WTC11 (cell line): ENCODE data around the gene CD163L1. TPM values are rescaled to one million over a fixed set of nuclear protein-coding genes. Genes with fewer than 3 reads are reported as not detected.

ENCODE experiments used
- ATAC-seq: fragments of 200-7000 bp; cut with Tn5 transposase; 2 replicates; pipeline ENCODE4 v1.10.0; 2021; ENCODE audit warnings: mild to moderate bottlenecking, moderate library complexity
- CTCF ChIA-PET: fragments of 300-600 bp; sonication (Branson Sonifier 250); formaldehyde crosslinking; loops from one replicate; lab custom pipeline; 2021; ENCODE audit warnings: antibody characterized with exemption; lab: Charles Lee
- POLR2A ChIA-PET: fragments of 350-600 bp; sonication (Branson Sonifier 250); formaldehyde crosslinking; loops from one replicate; lab custom pipeline; 2021; ENCODE audit warnings: antibody characterized with exemption; lab: Charles Lee
- DNase-seq: peaks from one replicate; pipeline ENCODE4 v3.0.0; 2021; ENCODE audit warnings: low spot score
- H3K27ac Mint-ChIP-seq: 2 replicates; pipeline ENCODE4 v1.8.0; 2021; ENCODE audit warnings: mixed read lengths
- H3K27me3 Mint-ChIP-seq: 2 replicates; pipeline ENCODE4 v1.8.0; 2021; ENCODE audit warnings: low read depth, mild to moderate bottlenecking, moderate library complexity, mixed read lengths
- H3K36me3 Mint-ChIP-seq: 2 replicates; pipeline ENCODE4 v1.8.0; 2021; ENCODE audit warnings: mixed read lengths
- H3K4me1 Mint-ChIP-seq: 2 replicates; pipeline ENCODE4 v1.8.0; 2022; ENCODE audit warnings: mixed read lengths
- H3K4me3 Mint-ChIP-seq: 2 replicates; pipeline ENCODE4 v1.8.0; 2021; ENCODE audit warnings: mild to moderate bottlenecking, moderate library complexity, mixed read lengths
- H3K9me3 Mint-ChIP-seq: 2 replicates; pipeline ENCODE4 v1.8.0; 2021; ENCODE audit warnings: mixed read lengths
- ARID4B ChIP-seq: sonication (generic); formaldehyde crosslinking; IDR thresholded peaks from 2 replicates; pipeline ENCODE4 v1.8.0; 2023; ENCODE audit warnings: missing genetic modification reagents, mild to moderate bottlenecking, borderline replicate concordance
- ATF1 ChIP-seq: sonication (generic); formaldehyde crosslinking; IDR thresholded peaks from 2 replicates; pipeline ENCODE4 v1.8.1; 2023; ENCODE audit warnings: mild to moderate bottlenecking, moderate library complexity, missing genetic modification reagents
- E2F1 ChIP-seq: sonication (generic); formaldehyde crosslinking; IDR thresholded peaks from 2 replicates; pipeline ENCODE4 v1.8.0; 2022; ENCODE audit warnings: mild to moderate bottlenecking, missing genetic modification reagents
- E2F5 ChIP-seq: sonication (generic); formaldehyde crosslinking; IDR thresholded peaks from 2 replicates; pipeline ENCODE4 v1.8.1; 2022; ENCODE audit warnings: mild to moderate bottlenecking, moderate library complexity, missing genetic modification reagents
- ELF4 ChIP-seq: sonication (generic); formaldehyde crosslinking; IDR thresholded peaks from 2 replicates; pipeline ENCODE4 v1.8.1; 2022; ENCODE audit warnings: low read depth, mild to moderate bottlenecking, moderate library complexity, missing genetic modification reagents
- FOXJ3 ChIP-seq: sonication (generic); formaldehyde crosslinking; IDR thresholded peaks from 2 replicates; pipeline ENCODE4 v1.9.0; 2021; ENCODE audit warnings: missing genetic modification reagents, mild to moderate bottlenecking, borderline replicate concordance
- FOXP1 ChIP-seq: sonication (generic); formaldehyde crosslinking; IDR thresholded peaks from 2 replicates; pipeline ENCODE4 v1.8.0; 2022; ENCODE audit warnings: missing genetic modification reagents, mild to moderate bottlenecking, moderate library complexity, borderline replicate concordance
- IRF2 ChIP-seq: sonication (generic); formaldehyde crosslinking; IDR thresholded peaks from 2 replicates; pipeline ENCODE4 v1.8.0; 2022; ENCODE audit warnings: low read depth, missing genetic modification reagents, borderline replicate concordance
- JUN ChIP-seq: sonication (generic); formaldehyde crosslinking; IDR thresholded peaks from 2 replicates; pipeline ENCODE4 v1.8.0; 2023; ENCODE audit warnings: mild to moderate bottlenecking, missing genetic modification reagents
- MAX ChIP-seq: sonication (generic); formaldehyde crosslinking; IDR thresholded peaks from 2 replicates; pipeline ENCODE4 v1.8.0; 2022; ENCODE audit warnings: mild to moderate bottlenecking, missing genetic modification reagents
- PRDM15 ChIP-seq: sonication (generic); formaldehyde crosslinking; IDR thresholded peaks from 2 replicates; pipeline ENCODE4 v1.8.0; 2022; ENCODE audit warnings: missing genetic modification reagents
- PRRX2 ChIP-seq: fragments of 250-450 bp; sonication (Bioruptor Pico); IDR thresholded peaks from 2 replicates; pipeline ENCODE4 v1.8.0; 2021; ENCODE audit warnings: mild to moderate bottlenecking
- SP1 ChIP-seq: sonication (generic); formaldehyde crosslinking; conservative IDR thresholded peaks from 2 replicates; pipeline ENCODE4 v1.8.1; 2022; ENCODE audit warnings: missing genetic modification reagents
- TCF7 ChIP-seq: sonication (generic); formaldehyde crosslinking; IDR thresholded peaks from 2 replicates; pipeline ENCODE4 v1.8.0; 2022; ENCODE audit warnings: mild to moderate bottlenecking, low read depth, missing genetic modification reagents, moderate library complexity
- ZBTB43 ChIP-seq: sonication (generic); formaldehyde crosslinking; IDR thresholded peaks from 2 replicates; pipeline ENCODE4 v1.8.1; 2023; ENCODE audit warnings: mild to moderate bottlenecking, missing genetic modification reagents
- ZNF121 ChIP-seq: sonication (generic); formaldehyde crosslinking; IDR thresholded peaks from 2 replicates; pipeline ENCODE4 v1.8.0; 2023; ENCODE audit warnings: missing genetic modification reagents
- ZNF138 ChIP-seq: sonication (generic); formaldehyde crosslinking; conservative IDR thresholded peaks from 2 replicates; pipeline ENCODE4 v1.8.1; 2022; ENCODE audit warnings: mild to moderate bottlenecking, moderate library complexity, missing genetic modification reagents
- ZNF219 ChIP-seq: sonication (generic); formaldehyde crosslinking; IDR thresholded peaks from 2 replicates; pipeline ENCODE4 v1.8.0; 2023; ENCODE audit warnings: missing genetic modification reagents, mild to moderate bottlenecking, borderline replicate concordance
- ZNF232 ChIP-seq: sonication (generic); formaldehyde crosslinking; IDR thresholded peaks from 2 replicates; pipeline ENCODE4 v1.8.0; 2022; ENCODE audit warnings: mild to moderate bottlenecking, missing genetic modification reagents
- ZNF317 ChIP-seq: sonication (generic); formaldehyde crosslinking; IDR thresholded peaks from 2 replicates; pipeline ENCODE4 v1.8.1; 2023; ENCODE audit warnings: low read depth, mild to moderate bottlenecking, moderate library complexity, missing genetic modification reagents, borderline replicate concordance
- ZNF423 ChIP-seq: fragments of 250-450 bp; sonication (Bioruptor Pico); IDR thresholded peaks from 2 replicates; pipeline ENCODE4 v2.1.2; 2022; ENCODE audit warnings: mild to moderate bottlenecking, moderate library complexity
- ZNF671 ChIP-seq: fragments of 250-450 bp; sonication (Bioruptor Pico); IDR thresholded peaks from 2 replicates; pipeline ENCODE4 v1.8.0; 2021; ENCODE audit warnings: mild to moderate bottlenecking
- total RNA-seq: library from RNA; stranded (reverse); gene quantifications from 3 replicates; pipeline ENCODE4 v1.2.3, GENCODE V29; 2021

Gene CD163L1
- total RNA-seq, 1 experiment from 2014 or later = 0.26 TPM

GRCh38 chr12:7434670-7435069 lies 9.3 kb downstream of the CD163L1 start:
- Mint-ChIP-seq H3K4me3 (no peak overlapping the region), H3K9me3 (peaks cover 19% of the 10 kb centered on the region), H3K27ac (no peak overlapping the region), H3K27me3 (peaks cover 14% of the 10 kb centered on the region), H3K36me3 (peaks cover 13% of the 10 kb centered on the region), H3K4me1 (peaks cover 20% of the 10 kb centered on the region)
- CTCF ChIA-PET = no interaction called here
- ATAC-seq (no peak), DNase-seq (no peak)
- no peak for TF ChIP-seq FOXJ3 (CRISPR knock-in tag)
- TF ChIP-seq E2F1 (CRISPR knock-in tag) = no peak
- TF ChIP-seq ATF1 (CRISPR knock-in tag) = no peak
- TF ChIP-seq ZNF121 (CRISPR knock-in tag) = no peak
- TF ChIP-seq E2F5 = no peak
- TF ChIP-seq FOXP1 (CRISPR knock-in tag) = no peak
- no peak for TF ChIP-seq ZNF423 (CRISPR knock-in tag)
- no peak for TF ChIP-seq JUN
- TF ChIP-seq PRRX2 (CRISPR knock-in tag) = no peak
- TF ChIP-seq MAX (CRISPR knock-in tag) = no peak
- TF ChIP-seq ZBTB43 (CRISPR knock-in tag) = no peak
- no peak for TF ChIP-seq IRF2 (CRISPR knock-in tag)
- no peak for TF ChIP-seq ZNF317 (CRISPR knock-in tag)
- no peak for TF ChIP-seq ELF4
- no peak for TF ChIP-seq ZNF138
- no peak for TF ChIP-seq PRDM15 (CRISPR knock-in tag)
- TF ChIP-seq SP1 (CRISPR knock-in tag) = no peak
- POLR2A ChIA-PET = interaction anchor here (0.5 kb wide), 1 partner anchor 391 kb away, joined by 3 read pairs; no protein-coding TSS in a partner anchor

- Mint-ChIP-seq H3K36me3 (0 out of 2 replicates have a peak, but pooled peaks cover 2% of the 10 kb centered on the region), H3K4me3 (no peak overlapping the region), H3K27me3 (peaks cover under 1% of the 10 kb centered on the region), H3K4me1 (peaks cover 11% of the 10 kb centered on the region), H3K9me3 (peaks cover 6% of the 10 kb centered on the region), H3K27ac (no peak overlapping the region)
- ATAC-seq = no peak
- POLR2A ChIA-PET = no interaction called here
- TF ChIP-seq ZNF232 (CRISPR knock-in tag) (no peak), TCF7 (CRISPR knock-in tag) (no peak), ARID4B (CRISPR knock-in tag) (no peak), ZNF138 (no peak), ZNF671 (no peak), ZNF219 (CRISPR knock-in tag) (no peak)
- CTCF ChIA-PET = no interaction called here
- no peak for DNase-seq
These were observed 10.6 kb downstream of the CD163L1 start for GRCh38 chr12:7433276-7433822.
